ENCODE measurements around the gene DLGAP4.
"Not testable (repeated sequence)": the region's sequence is repeated elsewhere in the genome, so short reads cannot be mapped to it uniquely, and the experiment has no call there.

DLGAP4 gene

GRCh38 chr20:36499723-36500501 lies 193.8 kb downstream of the DLGAP4 start:
- DNase-seq (ENCODE audit: low spot score): no peak

GRCh38 chr20:36501367-36502006 lies 195.3 kb downstream of the DLGAP4 start:
- DNase-seq (ENCODE audit: low spot score): no peak

DNA sequence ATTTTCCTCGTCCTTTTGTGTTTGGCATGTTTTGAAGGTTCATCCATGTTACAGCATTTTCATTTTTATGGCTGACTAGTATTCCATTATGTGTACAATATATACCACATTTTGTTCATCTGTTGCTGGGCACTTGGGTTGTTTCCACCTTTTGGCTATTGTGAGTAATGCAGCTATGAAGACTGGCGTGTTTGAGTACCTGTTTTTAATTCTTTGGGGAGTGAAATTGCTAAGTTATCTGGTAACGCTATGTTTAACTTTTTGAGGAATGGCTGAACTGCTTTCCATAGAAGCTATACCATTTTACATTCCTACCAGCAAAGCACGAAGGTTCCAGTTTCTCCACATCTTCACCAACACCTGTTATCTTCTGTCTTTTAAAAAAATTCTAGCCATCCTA lies 198.2 kb downstream of the DLGAP4 start:
- DNase-seq (ENCODE audit: low spot score): no peak

DNA sequence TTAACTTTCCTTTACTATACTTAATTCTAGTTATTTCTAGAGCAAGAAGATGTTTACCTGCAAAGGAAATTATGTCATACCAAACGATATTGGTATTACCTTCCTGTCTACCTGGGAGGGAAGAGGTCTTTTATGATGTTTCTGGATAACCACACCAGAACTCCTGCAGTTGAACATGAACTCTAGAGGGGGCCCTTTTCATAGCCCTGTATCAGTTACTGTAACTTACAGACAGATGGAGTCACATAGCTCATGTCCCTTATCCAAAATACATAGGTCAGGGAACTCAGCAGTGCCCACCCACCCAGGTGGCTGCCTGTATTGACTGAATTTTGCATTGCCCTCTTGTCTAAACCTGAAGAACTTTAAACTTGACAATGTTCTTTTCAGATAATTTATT lies 200.1 kb downstream of the DLGAP4 start:
- DNase-seq (ENCODE audit: low spot score): no peak

DNA sequence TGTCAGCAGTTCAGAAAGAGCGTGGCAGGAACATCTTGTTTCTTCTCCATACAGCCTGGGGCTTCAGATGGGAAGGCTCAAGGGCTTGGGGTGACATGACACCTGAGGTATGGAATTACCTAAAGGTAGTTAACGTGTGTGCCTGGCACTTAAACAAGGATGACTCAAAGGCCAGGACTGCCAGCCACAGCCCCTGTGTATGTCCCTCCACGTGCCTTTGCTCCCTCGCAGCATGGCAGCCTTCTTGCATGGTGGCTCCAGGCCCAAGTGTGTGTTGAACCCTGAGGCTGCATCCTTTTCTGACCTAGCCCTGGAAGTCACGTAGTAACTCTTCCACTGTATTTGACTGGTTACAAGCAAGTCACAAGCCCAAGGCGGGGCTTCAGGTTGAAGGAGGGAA lies 201.6 kb downstream of the DLGAP4 start:
- no peak for DNase-seq (ENCODE audit: low spot score)

DNA sequence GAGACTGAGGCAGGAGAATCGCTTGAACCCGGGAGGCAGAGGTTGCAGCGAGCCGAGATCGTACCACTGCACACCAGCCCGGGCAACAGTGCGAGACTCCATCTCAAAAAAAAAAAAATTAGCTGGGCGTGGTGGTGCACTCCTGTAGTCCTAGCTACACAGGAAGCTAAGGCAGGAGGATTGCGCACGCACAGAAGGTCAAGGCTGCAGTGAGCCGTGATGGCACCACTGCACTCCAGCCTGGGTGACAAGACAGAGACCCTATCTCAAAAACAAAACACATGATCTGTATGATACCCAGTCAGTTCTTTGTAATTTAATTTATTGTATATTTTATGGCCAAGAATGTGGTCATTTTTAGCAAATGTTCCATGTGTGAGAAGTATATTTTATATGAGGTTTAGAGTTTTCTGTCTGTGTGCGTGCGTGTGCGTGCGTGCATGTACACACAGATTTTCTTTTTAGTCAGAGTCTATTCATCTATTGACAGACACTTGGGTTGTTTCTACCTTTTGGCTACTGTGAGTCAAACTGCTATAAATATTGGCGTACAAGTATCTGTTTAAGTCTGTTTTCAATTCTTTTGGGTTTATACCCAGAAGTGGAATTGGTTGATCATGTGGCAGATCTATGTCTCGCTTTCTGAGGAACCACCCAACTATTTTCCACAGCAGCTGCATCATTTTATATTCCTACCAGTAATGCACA lies 213.0 kb downstream of the DLGAP4 start:
- no peak for DNase-seq (ENCODE audit: low spot score)

GRCh38 chr20:36519944-36520343 lies 213.8 kb downstream of the DLGAP4 start:
- no peak for DNase-seq (ENCODE audit: low spot score)

DNA sequence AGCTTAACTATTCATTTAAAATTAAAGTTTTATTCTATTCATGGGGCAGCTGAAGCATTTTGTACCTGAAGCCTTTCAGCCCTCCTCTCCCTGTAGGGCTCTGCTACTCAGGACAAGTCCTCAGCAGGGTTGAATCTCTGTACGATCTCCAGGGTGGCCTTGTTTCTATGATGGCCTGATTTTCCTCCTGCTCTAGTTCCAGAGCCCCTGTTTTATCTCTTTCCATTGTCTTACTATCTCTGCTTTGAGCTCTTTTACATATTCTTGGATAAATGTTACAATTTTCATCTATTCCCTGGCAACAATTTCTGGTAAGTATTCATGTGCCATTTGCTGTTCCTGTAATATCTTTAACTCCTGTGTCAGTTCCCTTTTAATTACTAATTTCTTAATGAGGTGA lies 215.4 kb downstream of the DLGAP4 start:
- DNase-seq (ENCODE audit: low spot score): no peak

DNA sequence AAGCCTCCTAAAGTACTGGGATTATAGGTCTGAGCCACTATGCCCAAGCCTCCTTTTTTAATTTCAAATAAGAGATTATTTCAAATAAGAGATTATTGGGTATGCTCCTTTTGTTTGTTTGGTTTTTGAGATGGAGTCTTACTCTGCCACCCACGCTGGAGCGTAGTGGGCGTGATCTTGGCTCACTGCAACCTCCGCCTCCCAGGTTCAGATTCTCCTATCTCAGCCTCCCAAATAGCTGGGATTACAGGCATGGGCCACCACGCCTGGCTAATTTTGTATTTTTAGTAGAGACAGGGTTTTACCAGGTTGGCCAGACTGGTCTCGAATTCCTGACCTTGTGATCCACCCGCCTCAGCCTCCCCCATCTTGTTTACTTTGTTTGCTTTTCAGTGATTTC lies 216.3 kb downstream of the DLGAP4 start:
- not testable (repeated sequence) for DNase-seq (ENCODE audit: low spot score)

- DNase-seq (ENCODE audit: low spot score): no peak
Measured at GRCh38 chr20:36523341-36523740, 217.2 kb downstream of the DLGAP4 start.

DNA sequence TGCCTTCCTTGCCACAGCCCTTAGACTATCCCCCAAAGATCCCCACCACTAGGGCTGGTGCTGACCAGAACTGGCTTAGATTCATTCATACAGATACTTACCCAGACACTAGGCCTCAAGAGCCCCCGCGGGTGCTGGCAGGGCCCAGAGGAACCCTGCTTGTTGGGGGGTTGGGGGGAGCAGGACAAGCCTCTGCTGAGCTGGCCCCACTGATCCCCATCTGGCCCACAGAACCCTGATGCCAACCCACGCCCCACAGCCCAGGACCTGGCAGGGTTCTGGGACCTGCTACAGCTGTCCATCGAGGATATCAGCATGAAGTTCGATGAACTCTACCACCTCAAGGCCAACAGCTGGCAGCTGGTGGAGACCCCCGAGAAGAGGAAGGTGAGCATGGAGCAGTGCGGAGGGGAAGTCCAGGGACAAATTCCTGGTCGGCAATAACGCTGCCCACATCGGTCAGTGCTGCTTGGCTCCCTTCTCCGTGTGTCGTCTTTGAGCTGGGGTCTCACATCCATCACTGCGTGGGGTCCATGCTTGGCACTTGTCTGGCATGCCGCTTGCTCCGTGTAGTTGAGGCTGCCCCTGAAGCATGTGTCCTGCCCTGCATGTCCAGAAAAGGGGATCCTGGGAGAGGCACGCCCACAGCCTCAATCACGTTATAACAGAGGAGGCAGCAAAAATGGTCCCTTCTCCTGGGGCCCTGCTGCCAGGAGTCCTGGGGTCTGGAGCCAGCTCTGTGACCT lies 219.7 kb downstream of the DLGAP4 start:
- DNase-seq (ENCODE audit: low spot score): no peak

GRCh38 chr20:36526521-36527011 lies 220.4 kb downstream of the DLGAP4 start:
- DNase-seq (ENCODE audit: low spot score): no peak

GRCh38 chr20:36527331-36528125 lies 221.4 kb downstream of the DLGAP4 start:
- no peak for DNase-seq (ENCODE audit: low spot score)

- no peak for DNase-seq (ENCODE audit: low spot score)
Measured at GRCh38 chr20:36528176-36528874, 222.2 kb downstream of the DLGAP4 start.

DNA sequence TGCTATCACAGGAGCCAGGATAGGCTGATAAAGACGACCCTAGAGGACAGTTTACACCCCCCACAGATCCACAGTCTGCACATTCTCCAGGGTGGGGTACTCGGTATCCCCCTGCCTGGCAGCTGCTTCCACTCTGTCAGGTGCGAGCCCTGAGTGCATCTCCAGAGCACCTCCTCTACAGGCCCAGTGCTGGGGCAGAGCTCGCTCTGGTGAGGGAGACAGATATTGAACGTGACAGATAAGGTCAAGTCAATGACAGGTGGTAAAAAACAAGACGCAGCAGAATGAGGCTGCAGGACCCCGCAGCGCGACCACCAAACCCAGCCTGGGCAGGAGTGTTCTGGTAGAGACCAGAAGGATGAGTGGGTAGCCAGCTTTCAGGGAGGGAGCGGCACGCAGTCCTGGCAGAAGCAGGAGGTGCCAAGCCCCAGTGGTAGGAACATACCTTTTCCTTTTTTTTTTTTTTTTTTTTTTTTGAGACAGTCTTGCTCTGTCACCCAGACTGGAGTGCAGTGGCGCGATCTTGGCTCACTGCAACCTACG lies 222.8 kb downstream of the DLGAP4 start:
- no peak for DNase-seq (ENCODE audit: low spot score)

GRCh38 chr20:36532388-36532787 lies 226.2 kb downstream of the DLGAP4 start:
- DNase-seq (ENCODE audit: low spot score): no peak

GRCh38 chr20:36532822-36533221 lies 226.7 kb downstream of the DLGAP4 start:
- DNase-seq (ENCODE audit: low spot score): no peak

DNA sequence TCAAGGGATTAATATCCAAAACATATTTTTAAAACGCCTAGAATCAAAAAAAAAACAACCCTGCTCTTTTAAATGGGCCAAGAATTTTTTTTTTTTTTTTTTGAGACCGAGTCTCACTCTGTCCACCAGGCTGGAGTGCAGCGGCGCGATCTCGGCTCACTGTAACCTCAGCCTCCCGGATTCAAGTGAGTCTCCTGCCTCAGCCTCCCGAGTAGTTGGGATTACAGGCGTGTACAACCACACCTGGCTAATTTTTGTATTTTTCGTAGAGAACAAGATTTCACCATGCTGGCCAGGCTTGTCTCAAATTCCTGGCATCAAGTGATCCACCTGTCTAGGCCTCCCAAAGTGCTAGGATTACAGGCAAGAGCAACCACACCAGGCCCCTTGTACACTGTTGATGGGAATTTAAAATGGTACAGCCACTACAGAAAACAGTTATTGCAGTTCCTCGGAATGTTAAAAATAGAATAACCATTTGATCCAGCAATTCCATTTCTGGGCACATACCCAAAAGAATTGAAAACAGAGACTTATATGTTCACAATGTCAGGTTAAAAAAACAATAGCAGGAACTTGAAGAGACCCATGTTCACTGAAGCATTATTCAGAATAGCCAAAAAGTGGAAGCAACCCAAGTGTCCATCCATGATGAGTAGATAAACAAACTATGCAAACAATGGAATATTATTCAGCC lies 232.0 kb downstream of the DLGAP4 start:
- DNase-seq (ENCODE audit: low spot score): no peak

DNA sequence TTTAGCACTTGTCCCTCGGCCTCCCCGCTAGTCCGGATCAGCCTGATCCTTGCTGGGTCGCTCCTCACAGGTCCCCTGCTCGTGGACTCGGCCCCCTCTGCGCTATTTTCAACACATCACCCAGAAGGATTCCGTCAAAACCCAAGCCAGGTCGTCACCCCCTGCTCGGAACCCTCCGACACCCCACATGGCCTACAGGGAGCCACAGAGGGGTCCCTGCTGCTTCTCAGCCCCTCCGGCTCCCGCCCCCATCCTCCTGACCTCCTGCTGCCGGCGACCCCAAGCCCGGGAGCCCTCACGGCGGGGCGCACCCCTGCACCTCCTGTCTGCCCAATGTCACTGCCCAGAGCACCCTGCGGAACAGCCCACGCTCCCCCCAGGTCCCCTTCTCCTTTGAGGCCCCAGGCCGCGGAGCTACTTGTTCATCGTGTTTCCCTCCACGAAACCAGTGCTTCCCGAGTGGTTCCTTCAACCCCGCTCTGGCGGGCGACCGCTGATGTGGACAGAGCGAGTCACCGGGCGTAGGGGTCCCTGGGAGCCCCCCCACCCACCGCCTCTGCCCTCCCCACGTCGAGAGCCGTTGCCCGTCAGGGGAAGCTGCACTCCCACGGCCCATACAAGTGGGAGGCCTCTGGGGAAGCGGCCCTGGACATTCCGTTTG lies 234.5 kb downstream of the DLGAP4 start:
- DNase-seq (ENCODE audit: low spot score): no peak
